ENCODE results near the gene KRT85. TPM values are rescaled to one million over a fixed set of nuclear protein-coding genes. Genes with fewer than 3 reads are reported as not detected.
"Not testable (repeated sequence)": the region's sequence is repeated elsewhere in the genome, so short reads cannot be mapped to it uniquely, and the experiment has no call there.

The KRT85 gene
- total and polyA plus RNA-seq, 2 of the 13 experiments (the other 11 are each of a cell fraction or from before 2014, with no cell fraction given), result not detected

DNA sequence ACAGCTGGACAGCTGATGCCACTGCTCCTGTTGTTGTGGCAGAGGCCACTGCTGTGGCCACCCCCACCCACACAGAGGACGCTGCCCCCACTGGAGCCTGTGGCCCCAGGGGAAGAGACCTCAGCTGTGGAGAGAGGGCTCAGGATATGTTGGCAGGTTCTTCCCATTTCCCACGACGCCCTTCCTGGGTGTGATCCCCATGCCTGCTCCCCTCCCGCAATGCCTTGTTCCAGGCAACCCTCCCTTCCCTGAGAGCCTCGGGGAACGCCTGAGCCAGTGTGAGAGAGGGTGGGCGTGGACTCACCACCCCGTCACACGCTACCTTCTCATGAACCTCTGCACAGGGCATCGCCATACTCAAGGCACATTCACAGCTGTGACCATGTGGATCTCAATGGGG is 44.5 kb upstream of the KRT85 start:
- POLR2A ChIA-PET, result no interaction called here

DNA sequence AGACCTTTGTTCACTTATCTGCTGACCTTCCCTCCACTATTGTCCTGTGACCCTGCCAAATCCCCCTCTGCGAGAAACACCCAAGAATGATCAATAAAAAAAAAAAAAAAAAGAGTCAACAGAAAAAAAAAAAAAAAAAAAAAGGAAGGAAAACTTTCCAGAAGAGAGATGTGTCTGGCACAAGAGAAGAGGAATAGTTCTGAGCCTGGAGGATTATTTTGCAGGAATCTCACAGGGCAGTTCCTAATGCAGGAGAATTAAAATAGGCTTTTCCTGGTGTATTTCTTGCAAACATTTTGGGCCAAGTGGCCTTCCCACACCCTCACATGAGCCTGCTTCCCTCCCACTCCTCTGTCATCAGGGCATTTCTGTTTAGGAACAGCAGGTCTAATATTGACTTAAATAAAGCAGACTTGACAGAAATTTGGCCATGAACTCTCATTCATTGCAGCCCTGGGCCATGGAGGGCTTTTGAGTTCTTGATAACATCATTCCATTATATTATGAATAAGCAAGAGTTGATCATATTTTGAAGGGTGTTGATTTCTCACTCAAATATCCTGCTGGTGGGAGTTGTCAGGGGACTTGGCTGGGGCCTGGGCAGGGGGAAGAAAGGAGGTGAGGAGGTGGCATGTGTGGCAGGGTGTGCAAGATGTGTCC is 43.4 kb upstream of the KRT85 start:
- POLR2A ChIA-PET; H3K36me3 ChIP-seq (replicated peaks in 1 of 2; ENCODE audit: control insufficient read depth in 1 of 2, insufficient read depth in 2 of 2, low read length in 2 of 2); H3K27me3 ChIP-seq (ENCODE audit: control insufficient read depth in 1 of 2, insufficient read depth in 2 of 2, low read length in 2 of 2); H3K9me3 ChIP-seq (ENCODE audit: low read length); H3K4me1 ChIP-seq (ENCODE audit: insufficient read depth, low read length); H3K4me3 ChIP-seq (replicated peaks in 1 of 3; ENCODE audit: insufficient read depth in 1 of 3, low read depth in 2 of 3, low read length in 3 of 3); BruUV-seq (replicated peaks); H3K79me2 ChIP-seq (ENCODE audit: insufficient read depth, low read length); CTCF ChIA-PET (ENCODE audit: low intra/inter-chr PET ratio, low total read pairs); FAIRE-seq; H3K27ac ChIP-seq (ENCODE audit: extremely low read length, insufficient read depth, low read length); intact Hi-C loops (cut with micrococcal nuclease; ENCODE audit: unreplicated experiment); H2AFZ ChIP-seq (ENCODE audit: low read length); H3K4me2 ChIP-seq (ENCODE audit: low read depth, low read length); DNase-seq (ENCODE audit: low spot score); H4K20me1 ChIP-seq (ENCODE audit: insufficient read depth, low read length); H3K9ac ChIP-seq (ENCODE audit: insufficient read depth, low read depth, low read length); ATAC-seq; in situ Hi-C loops (cut with HindIII; ENCODE audit: extremely low pct_ligation_motif_present, low pct_unique_long_range_greater_than_20kb): not testable (repeated sequence)
- no CpG with 5 or more reads among the region's 1 CpG for WGBS (ENCODE audit: low lambda C conversion rate)

More for the DNA sequence above, 44.5 kb upstream of the KRT85 start:
- TF ChIP-seq MAFG (CRISPR knock-in tag; IDR thresholded peaks at IDR 0.05) (no peak), ZNF510 (CRISPR knock-in tag; IDR thresholded peaks at IDR 0.05; ENCODE audit: low read depth) (no peak), KDM5B (CRISPR knock-in tag; IDR thresholded peaks at IDR 0.05; ENCODE audit: borderline replicate concordance) (no peak), POLR2G (IDR thresholded peaks at IDR 0.05; ENCODE audit: low read depth, low read length) (no peak), PRMT3 (CRISPR knock-in tag; IDR thresholded peaks at IDR 0.05; ENCODE audit: borderline replicate concordance, low read depth) (no peak), PAF1 (CRISPR knock-in tag; IDR thresholded peaks at IDR 0.05) (no peak)
- H3K27me3 ChIP-seq (ENCODE audit: control insufficient read depth in 1 of 2, insufficient read depth in 2 of 2, low read length in 2 of 2), result no peaks in the 10 kb centered on the region; a peak in 1 of 5 replicates
- no peaks in the 10 kb centered on the region for H3K9me3 ChIP-seq (ENCODE audit: low read length)
- H3K4me1 ChIP-seq (ENCODE audit: insufficient read depth, low read length), result no peaks in the 10 kb centered on the region
- no TSS peak for BruUV-seq (replicated peaks)
- no peak overlapping the region for H3K4me2 ChIP-seq (ENCODE audit: low read depth, low read length)
- WGBS (ENCODE audit: low lambda C conversion rate), result no CpG with 5 or more reads among the region's 10 CpGs
- H2AFZ ChIP-seq (ENCODE audit: low read length), result no peak overlapping the region
- H3K9ac ChIP-seq (ENCODE audit: insufficient read depth, low read depth, low read length), result no peak overlapping the region
- no peak overlapping the region for H3K27ac ChIP-seq (ENCODE audit: extremely low read length, insufficient read depth, low read length)
- H3K79me2 ChIP-seq (ENCODE audit: insufficient read depth, low read length), result no peaks in the 10 kb centered on the region
- intact Hi-C loops (cut with micrococcal nuclease; ENCODE audit: unreplicated experiment), result no loop called here
- H4K20me1 ChIP-seq (ENCODE audit: insufficient read depth, low read length), result no peaks in the 10 kb centered on the region
- CTCF ChIA-PET (ENCODE audit: low intra/inter-chr PET ratio, low total read pairs), result no interaction called here
- no peak overlapping the region for H3K4me3 ChIP-seq (replicated peaks in 1 of 3; ENCODE audit: insufficient read depth in 1 of 3, low read depth in 2 of 3, low read length in 3 of 3)
- H3K36me3 ChIP-seq (replicated peaks in 1 of 2; ENCODE audit: control insufficient read depth in 1 of 2, insufficient read depth in 2 of 2, low read length in 2 of 2), result no peaks in the 10 kb centered on the region
- in situ Hi-C loops (cut with HindIII; ENCODE audit: extremely low pct_ligation_motif_present, low pct_unique_long_range_greater_than_20kb), result no loop called here
- no peak for FAIRE-seq
- DNase-seq (ENCODE audit: low spot score), result no peak
- no peak for ATAC-seq
